ENCODE data around the gene PDE4C.
A peak's percentile ranks its signal among the peaks of the same experiment; 100 is the strongest.

The PDE4C gene

GRCh38 chr19:18254546-18255503 is 28.6 kb upstream of the PDE4C start:
- DNase-seq = no peak

- DNase-seq = no peak
Observed at GRCh38 chr19:18253716-18254115, 27.5 kb upstream of the PDE4C start.

- no peak for DNase-seq
Observed at GRCh38 chr19:18253130-18253529, 26.9 kb upstream of the PDE4C start.

- DNase-seq = no peak
Observed at GRCh38 chr19:18252370-18252717, 26.1 kb upstream of the PDE4C start.

GRCh38 chr19:18251587-18252369 is 25.5 kb upstream of the PDE4C start:
- DNase-seq = peak; percentile 71 to 81 (median 76)

- DNase-seq = no peak
Observed at GRCh38 chr19:18249834-18250233, 23.6 kb upstream of the PDE4C start.

GRCh38 chr19:18245297-18245696 is 19.1 kb upstream of the PDE4C start:
- DNase-seq = no peak

GRCh38 chr19:18239303-18239702 is 13.1 kb upstream of the PDE4C start:
- no peak for DNase-seq

- DNase-seq = no peak
Observed at GRCh38 chr19:18234194-18234593, 8.0 kb upstream of the PDE4C start.

GRCh38 chr19:18233224-18233825 is 7.1 kb upstream of the PDE4C start:
- DNase-seq = peak in 3 of 4 experiments; percentile 7 to 34 (median 19)

GRCh38 chr19:18232540-18233223 is 6.4 kb upstream of the PDE4C start:
- no peak for DNase-seq

GRCh38 chr19:18231775-18232174 is 5.5 kb upstream of the PDE4C start:
- no peak for DNase-seq

GRCh38 chr19:18230941-18231734 is 4.9 kb upstream of the PDE4C start:
- DNase-seq = no peak

GRCh38 chr19:18229915-18230314 is 3.7 kb upstream of the PDE4C start:
- DNase-seq = no peak

GRCh38 chr19:18229474-18229873 is 3.2 kb upstream of the PDE4C start:
- DNase-seq = no peak

- DNase-seq = no peak
Observed at GRCh38 chr19:18227781-18228271, 1.6 kb upstream of the PDE4C start.

GRCh38 chr19:18226956-18227780 is 930 bp upstream of the PDE4C start:
- DNase-seq = no peak

GRCh38 chr19:18225355-18225701 is 910 bp downstream of the PDE4C start:
- no peak for DNase-seq

GRCh38 chr19:18224525-18225354 is 1.5 kb downstream of the PDE4C start:
- DNase-seq = peak; percentile 66 to 78 (median 73)

Data from activated naive CD4-positive, alpha-beta T cell (primary cell).